AG09309 (cell line): ENCODE data around the gene PPARD.

Experiments
- DNase-seq: peaks from one replicate; pipeline ENCODE4 v3.0.0-alpha.2; 2010; ENCODE audit warnings: low read depth
- H3K4me3 ChIP-seq: 2 replicates; pipeline ENCODE4 v1.5.1; 2011; ENCODE audit warnings: mild to moderate bottlenecking, low read depth, low read length, moderate library complexity; ENCODE audit not compliant: control insufficient read depth
- CTCF ChIP-seq: IDR thresholded peaks from 2 replicates; pipeline ENCODE4 v1.5.1; 2011; ENCODE audit warnings: mild to moderate bottlenecking, low read depth, low read length, inconsistent platforms; ENCODE audit not compliant: insufficient read depth, control insufficient read depth; ENCODE audit errors: missing control alignments

The PPARD gene

DNA sequence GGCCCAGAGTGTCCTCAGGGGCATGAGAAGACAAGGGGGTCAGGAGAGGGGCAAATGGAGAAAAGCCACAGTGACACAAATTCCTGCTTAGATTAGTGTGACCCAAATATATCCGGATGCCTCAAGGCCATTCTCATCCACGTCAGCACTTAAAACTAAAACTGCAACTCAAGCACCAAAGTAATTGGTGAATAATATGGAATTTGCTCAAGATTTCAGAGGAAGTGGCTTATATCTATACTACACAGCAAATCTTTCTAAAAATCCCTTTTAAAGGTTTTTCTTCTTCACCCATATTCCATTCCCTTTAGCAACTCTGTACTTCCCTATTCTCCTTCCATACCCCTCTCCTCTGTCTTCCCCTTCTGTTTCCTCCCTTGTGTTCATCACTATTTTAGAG is 29.6 kb upstream of the PPARD start:
- TF ChIP-seq CTCF = no peak
- no peak overlapping the region for H3K4me3 ChIP-seq
- no peak for DNase-seq

DNA sequence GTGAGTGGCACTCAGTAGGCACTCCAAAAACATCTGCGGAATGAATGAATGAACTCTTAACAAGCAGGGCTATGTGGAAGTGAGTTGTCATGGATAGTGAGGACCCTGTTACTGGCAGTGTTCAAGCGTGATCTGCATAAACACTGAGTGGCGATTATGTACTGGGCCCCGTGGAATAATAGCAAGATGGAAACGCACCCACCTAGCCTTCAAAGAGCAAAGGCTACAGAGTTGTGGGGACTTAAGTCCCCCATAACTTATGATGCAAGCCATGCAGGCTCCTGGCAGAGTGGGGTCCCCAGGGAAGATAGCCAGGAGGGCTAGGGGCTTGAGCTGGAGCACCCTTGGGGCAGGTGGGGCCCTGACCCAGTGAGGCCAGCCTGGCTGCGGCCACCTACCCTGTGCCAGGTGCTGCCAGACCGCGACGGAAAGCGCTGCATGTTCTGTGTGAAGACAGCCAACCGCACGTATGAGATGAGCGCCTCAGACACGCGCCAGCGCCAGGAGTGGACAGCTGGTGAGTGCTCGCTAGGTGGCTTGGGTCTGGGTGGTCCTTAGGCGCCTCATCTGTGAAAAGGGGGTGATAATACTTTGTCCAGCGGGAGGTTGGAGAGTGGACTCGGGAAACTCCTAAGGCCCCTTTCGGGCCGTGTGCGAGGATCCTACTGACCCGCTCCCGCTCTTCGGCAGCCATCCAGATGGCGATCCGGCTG is 24.7 kb upstream of the PPARD start:
- DNase-seq = no peak
- no peak for TF ChIP-seq CTCF
- peak overlapping the region; percentile 50 for H3K4me3 ChIP-seq

GRCh38 chr6:35318196-35319171 is 23.9 kb upstream of the PPARD start:
- no peak for TF ChIP-seq CTCF
- no peak for DNase-seq
- peak overlapping the region; percentile 50 for H3K4me3 ChIP-seq

DNA sequence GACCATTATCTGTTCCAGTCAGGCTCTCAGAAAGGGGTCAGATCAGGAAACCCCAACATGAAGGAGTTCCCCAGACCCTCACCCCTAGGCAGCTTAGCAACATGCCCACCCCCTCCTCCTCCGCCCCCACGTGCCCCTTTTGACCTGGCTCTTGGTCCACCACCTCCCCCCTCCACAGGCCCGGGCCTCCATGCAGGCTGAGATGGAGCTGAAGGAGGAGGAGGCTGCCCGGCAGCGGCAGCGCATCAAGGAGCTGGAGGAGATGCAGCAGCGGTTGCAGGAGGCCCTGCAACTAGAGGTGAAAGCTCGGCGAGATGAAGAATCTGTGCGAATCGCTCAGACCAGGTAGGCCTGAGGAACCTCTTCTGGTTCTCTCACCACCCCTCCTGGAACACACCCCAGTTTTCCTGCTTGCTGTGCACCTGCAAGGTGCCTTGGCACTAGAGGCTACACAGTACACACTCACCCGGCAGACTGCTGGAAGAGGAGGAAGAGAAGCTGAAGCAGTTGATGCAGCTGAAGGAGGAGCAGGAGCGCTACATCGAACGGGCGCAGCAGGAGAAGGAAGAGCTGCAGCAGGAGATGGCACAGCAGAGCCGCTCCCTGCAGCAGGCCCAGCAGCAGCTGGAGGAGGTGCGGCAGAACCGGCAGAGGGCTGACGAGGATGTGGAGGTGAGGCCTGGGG is 22.9 kb upstream of the PPARD start:
- no peak for DNase-seq
- no peak overlapping the region for H3K4me3 ChIP-seq
- TF ChIP-seq CTCF = no peak

DNA sequence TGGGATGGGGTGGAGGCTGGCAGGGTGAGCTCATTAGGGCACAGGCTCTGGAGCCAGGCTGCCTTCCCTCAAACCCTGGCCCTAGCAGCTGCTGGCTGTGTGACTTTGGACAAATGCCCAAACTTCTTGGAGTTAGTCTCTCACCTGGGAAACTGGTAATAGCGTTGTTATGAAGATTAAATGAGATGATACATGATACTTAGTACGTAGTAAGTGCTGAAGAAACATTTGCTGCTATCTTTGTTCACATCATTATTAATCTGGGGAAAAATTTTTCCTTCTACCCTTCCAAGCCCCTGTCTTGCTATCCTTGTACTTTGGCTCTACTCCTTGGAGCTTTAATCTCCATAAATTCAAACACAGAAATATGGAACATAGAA is 22.3 kb upstream of the PPARD start:
- TF ChIP-seq CTCF = no peak
- H3K4me3 ChIP-seq = no peak overlapping the region
- DNase-seq = no peak

GRCh38 chr6:35321091-35321490 is 21.3 kb upstream of the PPARD start:
- no peak for TF ChIP-seq CTCF

More at GRCh38 chr6:35321091-35321490, 21.3 kb upstream of the PPARD start:
- no peak overlapping the region for H3K4me3 ChIP-seq
- DNase-seq = no peak
